ENCODE measurements around the gene MRI1.
"Not testable (repeated sequence)": the region's sequence is repeated elsewhere in the genome, so short reads cannot be mapped to it uniquely, and the experiment has no call there.

Gene MRI1

DNA sequence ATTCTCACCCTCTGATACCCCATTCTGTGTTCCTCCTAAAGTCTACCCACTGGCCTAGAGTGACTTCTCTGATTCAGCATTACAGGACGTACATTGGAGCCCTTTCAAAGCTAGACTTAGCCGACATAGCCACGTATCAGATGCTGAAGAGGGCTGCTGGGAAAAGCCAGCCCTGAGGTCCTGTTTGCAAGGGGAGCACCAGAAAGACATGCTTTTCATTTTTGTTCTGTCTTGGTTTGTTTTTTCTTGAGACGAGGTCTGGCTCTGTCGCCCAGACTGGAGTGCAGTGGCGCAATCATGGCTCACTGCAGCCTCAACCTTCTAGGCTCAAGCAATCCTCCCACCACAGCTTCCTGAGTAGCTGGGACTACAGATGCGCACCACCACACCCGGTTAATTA is 24.7 kb downstream of the MRI1 start:
- Mint-ChIP-seq H3K27ac (peak overlapping the region; percentile 98 to 99), H3K9me3 (no peaks in the 10 kb centered on the region), H3K4me1 (ENCODE audit: low read depth in 2 of 2) (peaks cover 25 to 32% of the 10 kb centered on the region in 2 donors), H3K27me3 (no peaks in the 10 kb centered on the region), H3K4me3 (peak overlapping the region; percentile 81 to 87), H3K36me3 (ENCODE audit: insufficient read depth) (peaks cover 31% of the 10 kb centered on the region)
- ATAC-seq (replicated peaks) (peak; percentile 31), DNase-seq (peak in 2 of 3 experiments; percentile 34 to 38)

GRCh38 chr19:13790354-13790753 is 26.0 kb downstream of the MRI1 start:
- DNase-seq (peak; percentile 48 to 64 (median 59)), ATAC-seq (replicated peaks) (peak; percentile 66)
- H3K9me3 Mint-ChIP-seq, result no peaks in the 10 kb centered on the region
- H3K27me3 Mint-ChIP-seq, result no peaks in the 10 kb centered on the region
- H3K27ac Mint-ChIP-seq, result peak overlapping the region; percentile 98 to 99
- peaks cover 26 to 35% of the 10 kb centered on the region in 2 donors for H3K4me1 Mint-ChIP-seq (ENCODE audit: low read depth in 2 of 2)
- H3K4me3 Mint-ChIP-seq, result peak overlapping the region; percentile 80 to 81
- H3K36me3 Mint-ChIP-seq (ENCODE audit: insufficient read depth), result peaks cover 38% of the 10 kb centered on the region

GRCh38 chr19:13793317-13793716 is 29.0 kb downstream of the MRI1 start:
- H3K36me3 Mint-ChIP-seq (ENCODE audit: insufficient read depth), result peaks cover 27% of the 10 kb centered on the region
- not testable (repeated sequence) for H3K27me3 Mint-ChIP-seq; ATAC-seq (replicated peaks); DNase-seq; H3K9me3 Mint-ChIP-seq; H3K27ac Mint-ChIP-seq
- H3K4me1 Mint-ChIP-seq (ENCODE audit: low read depth in 2 of 2), result peaks cover 34 to 38% of the 10 kb centered on the region in 2 donors
- H3K4me3 Mint-ChIP-seq, result peak overlapping the region in 1 of 2 donors; percentile 99

GRCh38 chr19:13794398-13794756 is 30.1 kb downstream of the MRI1 start:
- H3K27me3 Mint-ChIP-seq, result no peaks in the 10 kb centered on the region
- H3K9me3 Mint-ChIP-seq, result no peaks in the 10 kb centered on the region
- H3K36me3 Mint-ChIP-seq (ENCODE audit: insufficient read depth), result peaks cover 20% of the 10 kb centered on the region
- peak overlapping the region; percentile 94 to 99 for H3K4me3 Mint-ChIP-seq
- DNase-seq (no peak), ATAC-seq (replicated peaks) (no peak)
- peaks cover 28 to 30% of the 10 kb centered on the region in 2 donors for H3K4me1 Mint-ChIP-seq (ENCODE audit: low read depth in 2 of 2)
- peak overlapping the region; percentile 98 to 99 for H3K27ac Mint-ChIP-seq

- peaks cover 27 to 29% of the 10 kb centered on the region in 2 donors for H3K4me1 Mint-ChIP-seq (ENCODE audit: low read depth in 2 of 2)
- H3K36me3 Mint-ChIP-seq (ENCODE audit: insufficient read depth), result peaks cover 23% of the 10 kb centered on the region
- H3K4me3 Mint-ChIP-seq, result peak within 1 kb of the TSS; percentile 94 to 99
- no peaks in the 10 kb centered on the region for H3K27me3 Mint-ChIP-seq
- peak within 1 kb of the TSS; percentile 98 to 99 for H3K27ac Mint-ChIP-seq
- ATAC-seq (replicated peaks), result peak; percentile 83
- DNase-seq, result peak; percentile 72 to 86 (median 84)
- no peaks in the 10 kb centered on the region for H3K9me3 Mint-ChIP-seq
Measured at GRCh38 chr19:13794757-13795589, 30.7 kb downstream of the MRI1 start, which contains the start of gene ZSWIM4. Gene ZSWIM4 (plus strand): TSS chr19:13795443. CDS start chr19:13795649, 206 bp downstream.

- Mint-ChIP-seq H3K27ac (peak overlapping the region; percentile 98 to 99), H3K36me3 (ENCODE audit: insufficient read depth) (peaks cover 17% of the 10 kb centered on the region), H3K4me1 (ENCODE audit: low read depth in 2 of 2) (peaks cover 21% of the 10 kb centered on the region in 2 donors), H3K4me3 (peak overlapping the region; percentile 94 to 99), H3K27me3 (no peaks in the 10 kb centered on the region), H3K9me3 (no peaks in the 10 kb centered on the region)
- ATAC-seq (replicated peaks) (peak; percentile 9), DNase-seq (no peak)
Measured at GRCh38 chr19:13795595-13796300, 31.4 kb downstream of the MRI1 start.

DNA sequence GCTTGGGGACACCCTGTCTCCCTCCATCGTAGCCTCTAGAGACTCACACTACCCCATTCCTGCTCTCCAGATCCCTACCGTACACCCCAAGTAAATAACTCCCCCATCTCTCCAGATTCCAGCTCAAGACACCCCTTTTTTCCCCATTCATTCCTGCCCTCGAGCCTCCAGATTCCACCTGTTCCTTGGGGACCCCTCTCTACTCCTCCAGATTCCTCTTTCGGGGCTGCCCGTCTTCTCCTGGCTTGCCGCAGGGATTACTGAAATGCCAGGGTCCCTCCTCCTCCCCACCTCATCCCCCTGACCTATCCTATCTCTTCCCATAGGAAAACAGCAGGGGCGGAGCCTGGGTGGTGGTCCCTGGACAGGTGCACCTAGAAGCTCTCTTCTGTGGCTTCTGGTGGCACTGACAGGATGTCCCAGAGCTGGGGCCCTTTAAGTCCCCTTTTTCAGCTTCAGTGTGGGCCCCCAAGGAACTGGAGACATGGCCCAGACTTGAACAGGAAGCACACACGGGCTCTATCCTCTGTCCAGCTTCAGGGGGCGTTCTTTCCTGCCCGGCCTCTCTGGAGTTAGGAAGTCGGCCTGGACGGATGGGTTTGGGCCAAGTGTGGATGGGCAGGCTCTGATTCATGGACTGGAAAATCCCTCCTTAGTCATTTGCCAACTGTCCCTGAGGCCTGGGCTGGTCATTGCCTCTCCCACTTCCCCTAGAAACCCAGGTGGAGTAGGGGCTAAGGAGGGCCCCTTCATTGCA is 32.2 kb downstream of the MRI1 start:
- peaks cover 20% of the 10 kb centered on the region for H3K36me3 Mint-ChIP-seq (ENCODE audit: insufficient read depth)
- H3K27ac Mint-ChIP-seq, result peak overlapping the region; percentile 98 to 99
- no peaks in the 10 kb centered on the region for H3K27me3 Mint-ChIP-seq
- H3K9me3 Mint-ChIP-seq, result no peaks in the 10 kb centered on the region
- no peak for DNase-seq
- peaks cover 21 to 25% of the 10 kb centered on the region in 2 donors for H3K4me1 Mint-ChIP-seq (ENCODE audit: low read depth in 2 of 2)
- H3K4me3 Mint-ChIP-seq, result peak overlapping the region; percentile 94 to 99
- ATAC-seq (replicated peaks), result no peak

DNA sequence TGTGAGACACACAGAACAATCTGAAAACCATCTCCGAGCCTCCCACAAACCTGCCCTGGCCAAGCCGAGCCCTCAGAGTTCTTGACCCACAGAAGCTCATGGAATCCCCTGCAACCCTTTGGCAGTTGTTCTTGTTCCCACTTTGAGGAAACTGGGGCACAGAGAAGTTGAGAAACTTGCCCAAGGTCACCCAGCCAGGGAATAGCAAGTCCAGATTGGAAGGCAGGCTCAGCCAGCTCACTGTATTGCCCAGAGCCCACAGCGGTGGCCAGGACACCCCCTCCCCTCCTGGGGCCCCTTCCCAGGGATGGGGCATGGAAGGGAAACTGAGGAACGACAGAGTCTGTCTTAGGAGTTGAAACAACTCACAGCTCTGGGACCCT is 32.7 kb downstream of the MRI1 start:
- peaks cover 21 to 25% of the 10 kb centered on the region in 2 donors for H3K4me1 Mint-ChIP-seq (ENCODE audit: low read depth in 2 of 2)
- no peak for DNase-seq
- H3K36me3 Mint-ChIP-seq (ENCODE audit: insufficient read depth), result peaks cover 20% of the 10 kb centered on the region
- no peak for ATAC-seq (replicated peaks)
- peak overlapping the region in 1 of 2 donors; percentile 99 for H3K4me3 Mint-ChIP-seq
- no peaks in the 10 kb centered on the region for H3K27me3 Mint-ChIP-seq
- no peaks in the 10 kb centered on the region for H3K9me3 Mint-ChIP-seq
- H3K27ac Mint-ChIP-seq, result peak overlapping the region in 1 of 2 donors; percentile 99

- Mint-ChIP-seq H3K27me3 (no peaks in the 10 kb centered on the region), H3K9me3 (no peaks in the 10 kb centered on the region), H3K4me1 (ENCODE audit: low read depth in 2 of 2) (peaks cover 22 to 25% of the 10 kb centered on the region in 2 donors), H3K36me3 (ENCODE audit: insufficient read depth) (peaks cover 17% of the 10 kb centered on the region), H3K27ac (peak overlapping the region in 1 of 2 donors; percentile 55), H3K4me3 (no peak overlapping the region)
- DNase-seq (no peak), ATAC-seq (replicated peaks) (no peak)
Measured at GRCh38 chr19:13797870-13798269, 33.5 kb downstream of the MRI1 start.

- Mint-ChIP-seq H3K27ac (no peak overlapping the region), H3K9me3 (no peaks in the 10 kb centered on the region), H3K4me1 (ENCODE audit: low read depth in 2 of 2) (peaks cover 19% of the 10 kb centered on the region in 2 donors), H3K36me3 (ENCODE audit: insufficient read depth) (peaks cover 11% of the 10 kb centered on the region), H3K4me3 (no peak overlapping the region), H3K27me3 (no peaks in the 10 kb centered on the region)
- DNase-seq (no peak), ATAC-seq (replicated peaks) (no peak)
Measured at GRCh38 chr19:13799669-13800068, 35.3 kb downstream of the MRI1 start.

GRCh38 chr19:13803038-13803437 is 38.7 kb downstream of the MRI1 start:
- H3K4me3 Mint-ChIP-seq, result no peak overlapping the region
- no peak for ATAC-seq (replicated peaks)

DNA sequence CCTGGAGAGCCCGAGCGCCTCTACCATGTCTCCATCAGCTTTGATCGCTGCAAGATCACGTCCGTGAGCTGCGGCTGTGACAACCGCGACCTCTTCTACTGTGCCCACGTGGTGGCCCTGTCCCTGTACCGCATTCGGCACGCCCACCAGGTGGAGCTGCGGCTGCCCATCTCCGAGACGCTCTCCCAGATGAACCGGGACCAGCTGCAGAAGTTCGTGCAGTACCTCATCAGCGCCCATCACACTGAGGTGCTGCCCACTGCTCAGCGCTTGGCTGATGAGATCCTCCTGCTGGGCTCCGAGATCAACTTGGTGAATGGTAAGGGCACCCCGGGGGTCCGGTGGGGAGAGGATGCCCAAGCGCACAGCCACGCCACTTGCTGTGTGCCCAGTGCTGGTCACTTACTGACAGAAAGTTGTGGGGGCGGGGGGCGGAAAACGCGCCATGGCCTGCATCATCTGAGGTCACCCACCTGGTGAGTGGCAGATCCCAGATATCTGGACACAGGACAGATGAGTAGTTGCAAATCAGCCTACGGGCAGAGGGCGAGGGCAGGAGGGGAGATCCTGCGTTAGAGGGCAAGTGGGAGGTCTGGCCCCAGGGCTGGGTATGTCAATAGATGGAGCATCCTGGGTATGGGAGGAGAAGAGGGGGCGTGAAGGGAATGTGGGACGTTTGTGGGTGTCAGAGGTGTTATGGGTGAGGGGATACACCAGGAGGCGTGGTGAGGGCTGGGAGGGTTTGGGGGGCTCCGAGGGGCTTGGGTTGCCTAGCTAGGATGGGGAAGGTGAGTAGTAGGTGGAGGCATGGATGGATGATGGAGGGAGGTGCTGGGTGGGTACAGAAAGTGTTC is 40.7 kb downstream of the MRI1 start:
- Mint-ChIP-seq H3K36me3 (ENCODE audit: insufficient read depth) (peaks cover 11% of the 10 kb centered on the region), H3K4me1 (ENCODE audit: low read depth in 2 of 2) (peaks cover 4 to 5% of the 10 kb centered on the region in 2 donors), H3K9me3 (no peaks in the 10 kb centered on the region), H3K4me3 (no peak overlapping the region), H3K27me3 (no peaks in the 10 kb centered on the region), H3K27ac (no peak overlapping the region)
- DNase-seq (no peak), ATAC-seq (replicated peaks) (no peak)

More at GRCh38 chr19:13803038-13803437, 38.7 kb downstream of the MRI1 start:
- no peak for DNase-seq
- Mint-ChIP-seq H3K9me3 (no peaks in the 10 kb centered on the region), H3K27me3 (no peaks in the 10 kb centered on the region), H3K36me3 (ENCODE audit: insufficient read depth) (peaks cover 11% of the 10 kb centered on the region), H3K27ac (no peak overlapping the region), H3K4me1 (ENCODE audit: low read depth in 2 of 2) (peaks cover 4 to 5% of the 10 kb centered on the region in 2 donors)

Measured in effector memory CD8-positive, alpha-beta T cell (primary cell).